GM23338 (cell line): ENCODE data around the gene F12. TPM values are rescaled to one million over a fixed set of nuclear protein-coding genes. Genes with fewer than 3 reads are reported as not detected.

ENCODE experiments used
- ATAC-seq: fragments of 200-7000 bp; cut with Tn5 transposase; 3 replicates; pipeline ENCODE4 v1.9.1; 2020
- DNase-seq: peaks from one replicate; pipeline ENCODE4 v3.0.0-alpha.2; 2015; ENCODE audit warnings: low spot score
- H2AFZ ChIP-seq: fragments of 200-600 bp; sonication (generic); 2 replicates; pipeline ENCODE4 v1.8.0; 2016; ENCODE audit warnings: antibody characterized with exemption, mild to moderate bottlenecking, moderate library complexity
- H3F3A ChIP-seq: fragments of 200-600 bp; sonication (generic); replicated peaks from 2 replicates; pipeline ENCODE4 v1.8.0; 2017; ENCODE audit warnings: antibody characterized with exemption, mixed run types, low read depth
- H3K27ac ChIP-seq: fragments of 200-600 bp; sonication (generic); 2 replicates; pipeline ENCODE4 v1.6.1; 2016; ENCODE audit warnings: low read depth
- H3K27me3 ChIP-seq: fragments of 200-600 bp; sonication (generic); 2 replicates; pipeline ENCODE4 v1.8.0; 2016; ENCODE audit warnings: mild to moderate bottlenecking, mixed run types, moderate library complexity; ENCODE audit not compliant: insufficient read depth
- H3K36me3 ChIP-seq: fragments of 200-600 bp; sonication (generic); 2 replicates; pipeline ENCODE4 v1.8.0; 2016; ENCODE audit warnings: mild to moderate bottlenecking; ENCODE audit not compliant: insufficient read depth
- H3K4me1 ChIP-seq: fragments of 200-600 bp; sonication (generic); 2 replicates; pipeline ENCODE4 v1.8.0; 2016; ENCODE audit warnings: mild to moderate bottlenecking, moderate library complexity; ENCODE audit not compliant: insufficient read depth
- H3K4me2 ChIP-seq: fragments of 200-600 bp; sonication (generic); 2 replicates; pipeline ENCODE4 v1.7.1; 2017; ENCODE audit warnings: mixed run types
- H3K4me3 ChIP-seq: fragments of 200-600 bp; sonication (generic); 2 replicates; pipeline ENCODE4 v1.6.1; 2016; ENCODE audit warnings: mixed run types
- H3K79me2 ChIP-seq: fragments of 200-600 bp; sonication (generic); replicated peaks from 2 replicates; pipeline ENCODE4 v1.8.0; 2017; ENCODE audit warnings: mild to moderate bottlenecking; ENCODE audit not compliant: insufficient read depth
- H3K9me2 ChIP-seq: fragments of 200-600 bp; sonication (generic); 2 replicates; pipeline ENCODE4 v1.8.0; 2017; ENCODE audit not compliant: insufficient read depth
- H4K20me1 ChIP-seq: fragments of 200-600 bp; sonication (generic); replicated peaks from 2 replicates; pipeline ENCODE4 v1.8.0; 2017; ENCODE audit warnings: mild to moderate bottlenecking; ENCODE audit not compliant: insufficient read depth
- H3K27ac Mint-ChIP-seq: 2 replicates; pipeline ENCODE4 v1.8.0; 2020; ENCODE audit warnings: inconsistent platforms, mild to moderate bottlenecking, moderate library complexity, mixed read lengths
- H3K27me3 Mint-ChIP-seq: 3 replicates; pipeline ENCODE4 v1.8.0; 2022; ENCODE audit warnings: low read depth, mild to moderate bottlenecking, moderate library complexity, mixed read lengths, inconsistent platforms; ENCODE audit not compliant: insufficient read depth, poor library complexity
- H3K36me3 Mint-ChIP-seq: 3 replicates; pipeline ENCODE4 v1.8.0; 2021; ENCODE audit warnings: low read depth, mild to moderate bottlenecking, inconsistent platforms, moderate library complexity, mixed read lengths
- H3K4me1 Mint-ChIP-seq: 3 replicates; pipeline ENCODE4 v1.8.0; 2020; ENCODE audit warnings: mild to moderate bottlenecking, inconsistent platforms, mixed read lengths
- H3K4me3 Mint-ChIP-seq: 3 replicates; pipeline ENCODE4 v1.8.0; 2021; ENCODE audit warnings: moderate library complexity, mild to moderate bottlenecking, inconsistent platforms, mixed read lengths
- H3K9me3 Mint-ChIP-seq: 3 replicates; pipeline ENCODE4 v1.8.0; 2020; ENCODE audit warnings: moderate library complexity, mild to moderate bottlenecking, inconsistent platforms, mixed read lengths
- CREB1 ChIP-seq: fragments of 250-450 bp; sonication (Bioruptor Pico); IDR thresholded peaks from 2 replicates; pipeline ENCODE4 v1.5.0; 2020; ENCODE audit warnings: low read depth, mild to moderate bottlenecking, moderate library complexity
- EZH2 ChIP-seq: fragments of 200-600 bp; sonication (generic); IDR thresholded peaks from one replicate; pipeline ENCODE4 v1.8.0; 2017; ENCODE audit warnings: antibody characterized with exemption, mild to moderate bottlenecking, low read depth; ENCODE audit not compliant: unreplicated experiment
- EZH2phosphoT487 ChIP-seq: fragments of 200-600 bp; sonication (generic); IDR thresholded peaks from one replicate; pipeline ENCODE4 v1.8.1; 2018; ENCODE audit warnings: antibody characterized with exemption; ENCODE audit not compliant: unreplicated experiment
- JUNB ChIP-seq: IDR thresholded peaks from one replicate; pipeline ENCODE4 v1.6.1; 2016; ENCODE audit warnings: antibody characterized with exemption; ENCODE audit not compliant: unreplicated experiment
- NANOG ChIP-seq: IDR thresholded peaks from 2 replicates; pipeline ENCODE4 v1.6.1; 2016; ENCODE audit warnings: antibody characterized with exemption, borderline replicate concordance
- POLR2AphosphoS5 ChIP-seq: IDR thresholded peaks from 2 replicates; pipeline ENCODE4 v1.6.1; 2016; ENCODE audit warnings: antibody characterized with exemption, low read depth
- STAT1 ChIP-seq: IDR thresholded peaks from one replicate; pipeline ENCODE4 v1.6.1; 2016; ENCODE audit warnings: antibody characterized with exemption; ENCODE audit not compliant: unreplicated experiment
- ZNF114 ChIP-seq: fragments of 250-450 bp; sonication (Bioruptor Pico); IDR thresholded peaks from 2 replicates; pipeline ENCODE4 v1.5.0; 2020; ENCODE audit warnings: mild to moderate bottlenecking, moderate library complexity
- ZNF331 ChIP-seq: fragments of 250-450 bp; sonication (Bioruptor Pico); IDR thresholded peaks from 2 replicates; pipeline ENCODE4 v1.5.0; 2020; ENCODE audit warnings: low read depth, mild to moderate bottlenecking, moderate library complexity
- polyA plus RNA-seq: library from polyadenylated mRNA; unstranded; fragments of >200 nt; fragmentation: Nextera tagmentation; extraction: Ambion mirVana; gene quantifications from 2 replicates; pipeline ENCODE4 v1.2.1, GENCODE V29; 2016
- total RNA-seq: library from RNA; depleted of rRNA; stranded (reverse); fragments of >200 nt; shearing (Covaris generic); gene quantifications from 2 replicates; pipeline ENCODE4 v1.2.3, GENCODE V29; 2014
- TF ChIP-seq, protein P1 (sequence below): fragments of 250-450 bp; sonication (Bioruptor Pico); IDR thresholded peaks from 2 replicates; pipeline ENCODE4 v1.5.0; 2020; ENCODE audit warnings: mild to moderate bottlenecking, moderate library complexity
- TF ChIP-seq, protein P2 (sequence below), 2 experiments: fragments of 200-600 bp in 1 of 2; sonication (generic) in 1 of 2; conservative IDR thresholded peaks; 2 replicates each; pipeline versions ENCODE4 v1.5.1 to v1.6.1; 2016 to 2017; ENCODE audit warnings: antibody characterized with exemption in 2 of 2, low read depth in 2 of 2, mild to moderate bottlenecking in 2 of 2, moderate library complexity in 1 of 2
- TF ChIP-seq, protein P3 (sequence below): IDR thresholded peaks from one replicate; pipeline ENCODE4 v1.6.1; 2018; ENCODE audit warnings: antibody characterized with exemption; ENCODE audit not compliant: unreplicated experiment
- TF ChIP-seq, protein P4 (sequence below): IDR thresholded peaks from 2 replicates; pipeline ENCODE4 v1.6.1; 2016; ENCODE audit warnings: antibody characterized with exemption

F12 gene
- total and polyA plus RNA-seq, 2 experiments from 2014 or later, result 2.9 to 8.0 TPM

DNA sequence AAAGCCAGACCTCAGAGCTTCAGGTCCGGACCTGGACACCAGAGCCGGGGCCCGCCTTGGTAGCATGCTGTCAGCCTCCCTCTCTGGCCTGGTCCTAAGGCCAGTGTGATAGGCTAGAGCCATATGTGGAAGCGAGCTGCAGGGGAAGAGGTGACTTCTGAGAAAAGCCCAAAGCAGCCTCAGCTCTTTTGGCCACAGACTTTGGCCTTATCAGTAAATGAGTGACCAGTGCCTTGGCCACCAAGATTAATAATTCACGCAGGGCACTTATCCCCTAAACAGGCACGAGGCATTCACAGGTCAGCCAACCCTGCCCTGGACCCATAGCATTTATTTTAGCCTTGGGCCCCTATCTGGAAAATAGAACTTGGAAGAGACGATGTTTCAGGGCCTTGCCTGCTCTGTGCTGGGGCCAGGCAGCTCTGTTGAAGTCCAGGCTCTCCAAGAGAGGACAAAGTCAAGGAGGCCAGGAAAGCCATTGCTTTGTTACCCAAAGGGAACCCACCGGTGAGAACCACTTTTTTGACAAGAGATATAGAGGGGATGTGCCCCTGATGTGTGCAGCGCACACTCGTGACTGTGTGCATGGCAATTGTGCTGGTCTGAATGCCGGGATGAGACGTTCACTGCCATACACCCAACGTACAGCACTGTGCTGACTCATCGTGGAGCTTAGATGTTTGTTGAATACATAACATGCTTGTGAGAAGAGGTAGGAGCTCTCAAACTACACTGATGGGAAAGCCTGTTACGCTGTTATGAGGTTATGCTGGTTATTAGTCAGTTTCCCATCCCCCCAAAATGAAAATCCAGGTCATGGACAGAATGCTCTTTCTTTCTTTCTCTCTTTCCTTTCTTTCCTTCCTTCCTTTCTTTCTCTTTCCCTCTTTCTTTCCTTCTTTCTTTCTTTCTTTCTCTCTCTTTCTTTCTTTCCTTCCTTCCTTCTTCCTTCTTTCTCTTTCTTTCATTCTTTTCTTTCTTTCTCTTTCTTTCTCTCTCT lies 30.2 kb downstream of the F12 start:
- no peak for DNase-seq
- no peak for ATAC-seq
- Histone ChIP-seq H3K4me3 (no peak overlapping the region), H4K20me1 (no peaks in the 10 kb centered on the region), H3K4me1 (0 out of 2 replicates have a peak, but pooled peaks cover 2% of the 10 kb centered on the region), H3K27me3 (no peaks in the 10 kb centered on the region), H3K4me2 (no peak overlapping the region), H3F3A (no peaks in the 10 kb centered on the region), H3K27ac (no peak overlapping the region), H3K79me2 (no peaks in the 10 kb centered on the region), H2AFZ (no peak overlapping the region), H3K9me2 (no peaks in the 10 kb centered on the region), H3K36me3 (no peaks in the 10 kb centered on the region)
- Mint-ChIP-seq H3K4me3 (no peak overlapping the region), H3K36me3 (no peaks in the 10 kb centered on the region), H3K27me3 (peaks cover 24% of the 10 kb centered on the region), H3K4me1 (peaks cover 13% of the 10 kb centered on the region), H3K9me3 (no peaks in the 10 kb centered on the region), H3K27ac (0 out of 2 replicates have a peak overlapping the region, but pooled peaks have one; percentile 14)
- TF ChIP-seq, protein P1, sequence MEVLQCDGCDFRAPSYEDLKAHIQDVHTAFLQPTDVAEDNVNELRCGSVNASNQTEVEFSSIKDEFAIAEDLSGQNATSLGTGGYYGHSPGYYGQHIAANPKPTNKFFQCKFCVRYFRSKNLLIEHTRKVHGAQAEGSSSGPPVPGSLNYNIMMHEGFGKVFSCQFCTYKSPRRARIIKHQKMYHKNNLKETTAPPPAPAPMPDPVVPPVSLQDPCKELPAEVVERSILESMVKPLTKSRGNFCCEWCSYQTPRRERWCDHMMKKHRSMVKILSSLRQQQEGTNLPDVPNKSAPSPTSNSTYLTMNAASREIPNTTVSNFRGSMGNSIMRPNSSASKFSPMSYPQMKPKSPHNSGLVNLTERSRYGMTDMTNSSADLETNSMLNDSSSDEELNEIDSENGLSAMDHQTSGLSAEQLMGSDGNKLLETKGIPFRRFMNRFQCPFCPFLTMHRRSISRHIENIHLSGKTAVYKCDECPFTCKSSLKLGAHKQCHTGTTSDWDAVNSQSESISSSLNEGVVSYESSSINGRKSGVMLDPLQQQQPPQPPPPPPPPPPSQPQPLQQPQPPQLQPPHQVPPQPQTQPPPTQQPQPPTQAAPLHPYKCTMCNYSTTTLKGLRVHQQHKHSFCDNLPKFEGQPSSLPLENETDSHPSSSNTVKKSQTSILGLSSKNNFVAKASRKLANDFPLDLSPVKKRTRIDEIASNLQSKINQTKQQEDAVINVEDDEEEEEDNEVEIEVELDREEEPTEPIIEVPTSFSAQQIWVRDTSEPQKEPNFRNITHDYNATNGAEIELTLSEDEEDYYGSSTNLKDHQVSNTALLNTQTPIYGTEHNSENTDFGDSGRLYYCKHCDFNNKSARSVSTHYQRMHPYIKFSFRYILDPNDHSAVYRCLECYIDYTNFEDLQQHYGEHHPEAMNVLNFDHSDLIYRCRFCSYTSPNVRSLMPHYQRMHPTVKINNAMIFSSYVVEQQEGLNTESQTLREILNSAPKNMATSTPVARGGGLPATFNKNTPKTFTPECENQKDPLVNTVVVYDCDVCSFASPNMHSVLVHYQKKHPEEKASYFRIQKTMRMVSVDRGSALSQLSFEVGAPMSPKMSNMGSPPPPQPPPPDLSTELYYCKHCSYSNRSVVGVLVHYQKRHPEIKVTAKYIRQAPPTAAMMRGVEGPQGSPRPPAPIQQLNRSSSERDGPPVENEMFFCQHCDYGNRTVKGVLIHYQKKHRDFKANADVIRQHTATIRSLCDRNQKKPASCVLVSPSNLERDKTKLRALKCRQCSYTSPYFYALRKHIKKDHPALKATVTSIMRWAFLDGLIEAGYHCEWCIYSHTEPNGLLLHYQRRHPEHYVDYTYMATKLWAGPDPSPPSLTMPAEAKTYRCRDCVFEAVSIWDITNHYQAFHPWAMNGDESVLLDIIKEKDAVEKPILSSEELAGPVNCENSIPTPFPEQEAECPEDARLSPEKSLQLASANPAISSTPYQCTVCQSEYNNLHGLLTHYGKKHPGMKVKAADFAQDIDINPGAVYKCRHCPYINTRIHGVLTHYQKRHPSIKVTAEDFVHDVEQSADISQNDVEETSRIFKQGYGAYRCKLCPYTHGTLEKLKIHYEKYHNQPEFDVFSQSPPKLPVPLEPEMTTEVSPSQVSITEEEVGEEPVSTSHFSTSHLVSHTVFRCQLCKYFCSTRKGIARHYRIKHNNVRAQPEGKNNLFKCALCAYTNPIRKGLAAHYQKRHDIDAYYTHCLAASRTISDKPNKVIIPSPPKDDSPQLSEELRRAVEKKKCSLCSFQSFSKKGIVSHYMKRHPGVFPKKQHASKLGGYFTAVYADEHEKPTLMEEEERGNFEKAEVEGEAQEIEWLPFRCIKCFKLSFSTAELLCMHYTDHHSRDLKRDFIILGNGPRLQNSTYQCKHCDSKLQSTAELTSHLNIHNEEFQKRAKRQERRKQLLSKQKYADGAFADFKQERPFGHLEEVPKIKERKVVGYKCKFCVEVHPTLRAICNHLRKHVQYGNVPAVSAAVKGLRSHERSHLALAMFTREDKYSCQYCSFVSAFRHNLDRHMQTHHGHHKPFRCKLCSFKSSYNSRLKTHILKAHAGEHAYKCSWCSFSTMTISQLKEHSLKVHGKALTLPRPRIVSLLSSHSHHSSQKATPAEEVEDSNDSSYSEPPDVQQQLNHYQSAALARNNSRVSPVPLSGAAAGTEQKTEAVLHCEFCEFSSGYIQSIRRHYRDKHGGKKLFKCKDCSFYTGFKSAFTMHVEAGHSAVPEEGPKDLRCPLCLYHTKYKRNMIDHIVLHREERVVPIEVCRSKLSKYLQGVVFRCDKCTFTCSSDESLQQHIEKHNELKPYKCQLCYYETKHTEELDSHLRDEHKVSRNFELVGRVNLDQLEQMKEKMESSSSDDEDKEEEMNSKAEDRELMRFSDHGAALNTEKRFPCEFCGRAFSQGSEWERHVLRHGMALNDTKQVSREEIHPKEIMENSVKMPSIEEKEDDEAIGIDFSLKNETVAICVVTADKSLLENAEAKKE, result no peak
- TF ChIP-seq, protein P2, sequence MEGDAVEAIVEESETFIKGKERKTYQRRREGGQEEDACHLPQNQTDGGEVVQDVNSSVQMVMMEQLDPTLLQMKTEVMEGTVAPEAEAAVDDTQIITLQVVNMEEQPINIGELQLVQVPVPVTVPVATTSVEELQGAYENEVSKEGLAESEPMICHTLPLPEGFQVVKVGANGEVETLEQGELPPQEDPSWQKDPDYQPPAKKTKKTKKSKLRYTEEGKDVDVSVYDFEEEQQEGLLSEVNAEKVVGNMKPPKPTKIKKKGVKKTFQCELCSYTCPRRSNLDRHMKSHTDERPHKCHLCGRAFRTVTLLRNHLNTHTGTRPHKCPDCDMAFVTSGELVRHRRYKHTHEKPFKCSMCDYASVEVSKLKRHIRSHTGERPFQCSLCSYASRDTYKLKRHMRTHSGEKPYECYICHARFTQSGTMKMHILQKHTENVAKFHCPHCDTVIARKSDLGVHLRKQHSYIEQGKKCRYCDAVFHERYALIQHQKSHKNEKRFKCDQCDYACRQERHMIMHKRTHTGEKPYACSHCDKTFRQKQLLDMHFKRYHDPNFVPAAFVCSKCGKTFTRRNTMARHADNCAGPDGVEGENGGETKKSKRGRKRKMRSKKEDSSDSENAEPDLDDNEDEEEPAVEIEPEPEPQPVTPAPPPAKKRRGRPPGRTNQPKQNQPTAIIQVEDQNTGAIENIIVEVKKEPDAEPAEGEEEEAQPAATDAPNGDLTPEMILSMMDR (conservative IDR thresholded peaks at IDR 0.05; ENCODE audit: low read depth in 2 of 2), result no peak
- TF ChIP-seq EZH2phosphoT487, result no peak
- TF ChIP-seq STAT1, result no peak
- TF ChIP-seq, protein P3, sequence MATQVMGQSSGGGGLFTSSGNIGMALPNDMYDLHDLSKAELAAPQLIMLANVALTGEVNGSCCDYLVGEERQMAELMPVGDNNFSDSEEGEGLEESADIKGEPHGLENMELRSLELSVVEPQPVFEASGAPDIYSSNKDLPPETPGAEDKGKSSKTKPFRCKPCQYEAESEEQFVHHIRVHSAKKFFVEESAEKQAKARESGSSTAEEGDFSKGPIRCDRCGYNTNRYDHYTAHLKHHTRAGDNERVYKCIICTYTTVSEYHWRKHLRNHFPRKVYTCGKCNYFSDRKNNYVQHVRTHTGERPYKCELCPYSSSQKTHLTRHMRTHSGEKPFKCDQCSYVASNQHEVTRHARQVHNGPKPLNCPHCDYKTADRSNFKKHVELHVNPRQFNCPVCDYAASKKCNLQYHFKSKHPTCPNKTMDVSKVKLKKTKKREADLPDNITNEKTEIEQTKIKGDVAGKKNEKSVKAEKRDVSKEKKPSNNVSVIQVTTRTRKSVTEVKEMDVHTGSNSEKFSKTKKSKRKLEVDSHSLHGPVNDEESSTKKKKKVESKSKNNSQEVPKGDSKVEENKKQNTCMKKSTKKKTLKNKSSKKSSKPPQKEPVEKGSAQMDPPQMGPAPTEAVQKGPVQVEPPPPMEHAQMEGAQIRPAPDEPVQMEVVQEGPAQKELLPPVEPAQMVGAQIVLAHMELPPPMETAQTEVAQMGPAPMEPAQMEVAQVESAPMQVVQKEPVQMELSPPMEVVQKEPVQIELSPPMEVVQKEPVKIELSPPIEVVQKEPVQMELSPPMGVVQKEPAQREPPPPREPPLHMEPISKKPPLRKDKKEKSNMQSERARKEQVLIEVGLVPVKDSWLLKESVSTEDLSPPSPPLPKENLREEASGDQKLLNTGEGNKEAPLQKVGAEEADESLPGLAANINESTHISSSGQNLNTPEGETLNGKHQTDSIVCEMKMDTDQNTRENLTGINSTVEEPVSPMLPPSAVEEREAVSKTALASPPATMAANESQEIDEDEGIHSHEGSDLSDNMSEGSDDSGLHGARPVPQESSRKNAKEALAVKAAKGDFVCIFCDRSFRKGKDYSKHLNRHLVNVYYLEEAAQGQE, result no peak
- no peak for TF ChIP-seq ZNF331 (CRISPR knock-in tag)
- TF ChIP-seq POLR2AphosphoS5, result no peak
- TF ChIP-seq, protein P4, sequence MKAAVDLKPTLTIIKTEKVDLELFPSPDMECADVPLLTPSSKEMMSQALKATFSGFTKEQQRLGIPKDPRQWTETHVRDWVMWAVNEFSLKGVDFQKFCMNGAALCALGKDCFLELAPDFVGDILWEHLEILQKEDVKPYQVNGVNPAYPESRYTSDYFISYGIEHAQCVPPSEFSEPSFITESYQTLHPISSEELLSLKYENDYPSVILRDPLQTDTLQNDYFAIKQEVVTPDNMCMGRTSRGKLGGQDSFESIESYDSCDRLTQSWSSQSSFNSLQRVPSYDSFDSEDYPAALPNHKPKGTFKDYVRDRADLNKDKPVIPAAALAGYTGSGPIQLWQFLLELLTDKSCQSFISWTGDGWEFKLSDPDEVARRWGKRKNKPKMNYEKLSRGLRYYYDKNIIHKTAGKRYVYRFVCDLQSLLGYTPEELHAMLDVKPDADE, result no peak
- TF ChIP-seq EZH2, result no peak
- TF ChIP-seq CREB1 (CRISPR knock-in tag), result no peak
- TF ChIP-seq ZNF114, result no peak
- TF ChIP-seq JUNB, result no peak
- TF ChIP-seq NANOG, result no peak
